HG03378 (cell line): ENCODE measurements around the gene SLC1A5.
A peak's percentile ranks its signal among the peaks of the same experiment; 100 is the strongest.
"Not testable (repeated sequence)": the region's sequence is repeated elsewhere in the genome, so short reads cannot be mapped to it uniquely, and the experiment has no call there.

Source experiments
- ATAC-seq: cut with Tn5 transposase; IDR thresholded peaks from one replicate; pipeline ENCODE4 v1.9.1; 2021; ENCODE audit warnings: mild to moderate bottlenecking, moderate library complexity; ENCODE audit not compliant: unreplicated experiment

The SLC1A5 gene

GRCh38 chr19:46788262-46788967, at the start of gene SLC1A5:
Gene SLC1A5 (minus strand): TSS chr19:46788594. CDS start chr19:46787965, 629 bp downstream.
- peak; percentile 50 for ATAC-seq

DNA sequence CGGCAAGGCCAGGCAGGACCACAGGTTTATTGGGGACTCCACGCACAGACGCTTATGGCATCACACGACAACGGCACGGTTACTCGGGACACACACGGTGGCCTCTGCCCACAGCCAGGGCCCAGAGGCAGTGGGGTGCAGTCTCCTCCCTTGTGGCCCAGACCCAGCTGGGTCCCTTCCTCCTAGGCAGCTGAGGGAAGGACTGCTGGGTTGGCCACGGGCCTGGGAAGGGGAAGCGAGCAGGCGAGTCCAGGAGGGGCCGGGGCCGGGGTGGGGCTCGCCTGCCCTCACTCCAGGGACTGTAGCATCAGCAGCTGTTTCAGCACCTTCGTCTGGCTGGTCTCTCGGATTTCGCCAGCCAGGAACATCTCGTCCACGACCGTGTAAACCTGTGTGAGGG, 49.8 kb upstream of the SLC1A5 start:
- no peak for ATAC-seq

GRCh38 chr19:46834984-46835383, 46.6 kb upstream of the SLC1A5 start:
- ATAC-seq = no peak

- no peak for ATAC-seq
Measured at GRCh38 chr19:46834121-46834520, 45.7 kb upstream of the SLC1A5 start.

DNA sequence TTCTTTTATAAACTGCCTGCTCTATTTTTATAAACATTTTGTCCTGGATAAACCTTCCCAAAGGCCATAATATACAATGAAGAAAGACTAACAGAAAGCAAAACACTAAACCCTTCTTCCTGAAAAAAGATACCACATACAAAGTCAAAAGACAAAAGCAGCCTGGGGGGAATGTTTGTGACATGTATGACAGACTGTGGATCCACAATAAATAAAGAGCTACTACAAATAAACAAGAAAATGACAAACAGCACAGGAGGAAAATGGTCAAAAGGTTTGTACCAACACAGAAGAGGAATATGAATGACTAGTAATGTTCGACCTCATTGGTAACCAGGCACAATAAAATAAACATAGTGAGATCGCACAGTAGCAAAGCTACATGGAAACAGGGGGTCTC, 42.5 kb upstream of the SLC1A5 start:
- no peak for ATAC-seq

- ATAC-seq = no peak
Measured at GRCh38 chr19:46828484-46828883, 40.1 kb upstream of the SLC1A5 start.

GRCh38 chr19:46825731-46826055, 37.3 kb upstream of the SLC1A5 start:
- ATAC-seq = no peak

- no peak for ATAC-seq
Measured at GRCh38 chr19:46824890-46825730, 36.7 kb upstream of the SLC1A5 start.

GRCh38 chr19:46823049-46823448, 34.7 kb upstream of the SLC1A5 start:
- ATAC-seq = no peak

GRCh38 chr19:46822410-46822787, 34.0 kb upstream of the SLC1A5 start:
- not testable (repeated sequence) for ATAC-seq

DNA sequence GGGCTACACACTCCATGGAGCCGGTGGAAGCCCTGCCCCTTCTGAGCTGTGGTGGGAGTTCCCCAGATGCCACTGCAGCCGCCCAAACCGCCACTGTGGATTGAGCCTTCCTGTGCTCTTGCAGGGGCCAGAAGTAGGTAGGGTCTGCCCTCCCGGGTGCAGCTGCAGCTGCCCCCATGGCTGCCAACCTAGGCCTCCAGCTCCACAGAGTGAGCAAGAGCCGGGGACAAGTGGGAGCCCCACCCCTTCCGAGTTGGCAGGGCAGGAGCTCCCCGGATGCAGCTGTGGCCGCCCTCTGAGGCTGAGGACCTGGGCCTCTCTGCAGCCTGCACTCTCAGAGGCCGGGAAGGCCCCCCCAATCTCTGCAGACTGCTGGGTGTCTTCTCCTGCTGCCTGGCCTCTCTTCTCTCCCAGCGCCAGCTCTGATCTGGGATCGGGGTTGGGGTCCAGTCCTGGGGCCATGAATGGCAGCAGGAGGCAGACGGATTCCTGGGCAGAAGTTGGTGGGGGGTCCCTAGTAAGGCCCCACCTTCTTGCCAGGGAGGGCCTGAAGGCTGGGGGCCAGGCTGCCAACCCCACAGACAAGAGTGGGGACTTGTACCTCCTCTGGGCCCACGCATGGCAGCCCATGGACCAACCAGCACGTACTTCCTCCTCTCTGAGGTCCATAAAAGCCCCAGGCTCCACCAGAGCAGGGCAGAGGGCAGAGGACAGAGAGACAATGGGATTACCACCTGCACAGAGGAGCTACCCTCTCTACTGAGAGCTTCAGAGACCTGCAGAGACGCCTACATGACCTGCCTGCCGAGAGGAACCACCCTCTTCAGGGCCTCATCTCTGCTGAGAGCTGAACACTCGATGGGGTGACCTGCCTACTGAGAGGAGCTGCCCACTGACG, 33.4 kb upstream of the SLC1A5 start:
- no peak for ATAC-seq

GRCh38 chr19:46818812-46819211, 30.4 kb upstream of the SLC1A5 start:
- no peak for ATAC-seq

DNA sequence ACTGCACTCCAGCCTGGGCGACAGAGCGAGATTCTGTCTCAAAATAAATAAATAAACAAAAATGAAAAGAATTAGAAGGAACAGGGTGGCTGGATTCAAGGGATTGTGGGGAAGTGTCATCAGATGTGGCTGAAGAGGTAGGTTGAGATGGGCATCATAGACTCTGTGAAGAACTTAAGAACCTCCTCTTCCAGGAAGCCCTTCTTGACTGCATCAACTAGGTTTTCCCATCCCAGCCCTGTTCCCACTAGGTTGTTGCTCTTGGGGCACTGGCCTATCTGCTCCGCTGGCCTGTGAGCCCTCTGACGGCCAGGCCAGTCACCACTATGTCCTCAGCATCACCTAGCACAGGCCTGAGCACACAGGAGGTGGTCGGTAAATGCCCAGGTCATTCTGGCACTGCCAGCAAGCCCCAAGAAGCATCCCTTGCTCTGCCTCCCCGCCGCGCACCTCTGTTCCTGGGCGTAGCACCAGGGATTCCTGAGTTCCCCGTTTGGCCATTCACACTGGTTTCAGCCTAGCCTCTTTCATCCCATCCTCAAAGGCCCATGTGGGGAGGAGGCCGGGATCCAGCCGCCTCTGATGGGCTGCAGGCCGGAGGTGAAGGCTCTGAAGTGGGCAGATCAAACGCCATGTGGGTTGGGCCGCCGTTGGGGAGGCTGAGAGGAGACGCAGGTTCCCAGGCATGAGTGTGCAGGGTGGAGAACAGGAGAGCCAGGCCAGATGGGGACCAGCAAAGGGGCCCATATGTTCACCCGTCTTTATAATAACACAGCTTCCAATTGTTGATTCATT, 27.6 kb upstream of the SLC1A5 start:
- no peak for ATAC-seq

- ATAC-seq = no peak
Measured at GRCh38 chr19:46813839-46814358, 25.5 kb upstream of the SLC1A5 start.

GRCh38 chr19:46812977-46813838, 24.8 kb upstream of the SLC1A5 start:
- ATAC-seq = no peak

DNA sequence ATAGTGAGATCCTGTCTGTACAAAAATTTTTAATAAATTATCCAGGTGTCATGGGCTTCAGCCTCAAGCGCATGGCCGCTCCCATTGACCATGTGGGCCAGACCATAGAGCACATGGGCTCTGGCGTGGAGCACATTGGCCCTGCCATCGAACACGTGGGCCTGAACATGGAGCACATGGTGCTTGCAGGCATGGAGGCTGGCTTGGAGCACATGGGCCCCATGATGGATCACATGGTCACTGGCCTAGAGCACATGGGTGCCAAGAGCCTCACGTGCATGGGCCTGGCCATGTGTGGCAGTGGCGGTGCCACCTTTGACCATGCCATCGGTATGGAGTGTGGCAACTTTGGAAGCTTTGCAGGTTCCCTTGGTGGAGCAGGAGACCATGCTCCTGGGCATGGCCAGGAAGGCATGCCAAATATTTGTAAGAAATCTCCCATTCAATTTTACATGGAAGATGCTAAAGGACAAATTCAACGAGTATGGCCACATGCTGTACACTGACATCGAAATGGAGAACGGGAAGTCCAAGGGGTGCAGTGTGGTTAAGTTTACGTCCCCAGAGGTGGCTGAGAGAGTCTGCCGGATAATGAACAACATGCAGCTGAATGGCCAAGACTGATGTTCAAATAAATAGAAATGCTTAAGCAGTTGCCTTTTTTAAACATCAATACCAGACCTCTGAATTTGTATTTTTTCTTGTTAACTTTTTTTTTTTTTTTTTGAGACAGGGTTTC, 21.3 kb upstream of the SLC1A5 start:
- ATAC-seq = no peak

- no peak for ATAC-seq
Measured at GRCh38 chr19:46806656-46807055, 18.3 kb upstream of the SLC1A5 start.

GRCh38 chr19:46804432-46804831, 16.0 kb upstream of the SLC1A5 start:
- ATAC-seq = not testable (repeated sequence)

GRCh38 chr19:46803555-46803954, 15.2 kb upstream of the SLC1A5 start:
- ATAC-seq = no peak
